GM11168 (cell line): ENCODE data around the gene PRKX.
"Not testable (repeated sequence)": the region's sequence is repeated elsewhere in the genome, so short reads cannot be mapped to it uniquely, and the experiment has no call there.

Experiments used
- in situ Hi-C: fragments of 300-500 bp; cut with MboI; formaldehyde crosslinking; loops from one replicate; pipeline ENCODE4 v1.12.0; 2022; ENCODE audit warnings: low sequenced_read_pairs; ENCODE audit not compliant: unreplicated experiment

PRKX gene

GRCh38 chrX:3589474-3589873 is 124.0 kb downstream of the PRKX start:
- in situ Hi-C loops: no loop called here

GRCh38 chrX:3585719-3586118 is 127.7 kb downstream of the PRKX start:
- in situ Hi-C loops: no loop called here

GRCh38 chrX:3584415-3584996 is 128.9 kb downstream of the PRKX start:
- in situ Hi-C loops: no loop called here

GRCh38 chrX:3582451-3582850 is 131.0 kb downstream of the PRKX start:
- in situ Hi-C loops: no loop called here

- in situ Hi-C loops: no loop called here
These were observed 131.8 kb downstream of the PRKX start for GRCh38 chrX:3581609-3582108.

- in situ Hi-C loops: no loop called here
These were observed 135.9 kb downstream of the PRKX start for GRCh38 chrX:3577551-3577950.

- in situ Hi-C loops: no loop called here
These were observed 136.5 kb downstream of the PRKX start for GRCh38 chrX:3576886-3577501.

GRCh38 chrX:3567686-3568085 is 145.8 kb downstream of the PRKX start:
- in situ Hi-C loops: no loop called here

- in situ Hi-C loops: no loop called here
These were observed 150.0 kb downstream of the PRKX start for GRCh38 chrX:3563451-3563850.

GRCh38 chrX:3560010-3560409 is 153.4 kb downstream of the PRKX start:
- in situ Hi-C loops: not testable (repeated sequence)
